KOPT-K1 (cell line): ENCODE data around the gene PPP1R1C.

ENCODE experiments used
- H3K27ac ChIP-seq: fragments of 200-600 bp; sonication (generic); 2 replicates; pipeline ENCODE4 v1.5.1; 2016; ENCODE audit warnings: antibody characterized with exemption, mild to moderate bottlenecking, low read depth, low read length; ENCODE audit not compliant: poor library complexity, severe bottlenecking
- H3K36me3 ChIP-seq: fragments of 200-600 bp; sonication (generic); 2 replicates; pipeline ENCODE4 v1.5.1; 2017; ENCODE audit warnings: antibody characterized with exemption, mild to moderate bottlenecking, low read length, moderate library complexity; ENCODE audit not compliant: insufficient read depth
- H3K9me3 ChIP-seq: fragments of 200-600 bp; sonication (generic); 2 replicates; pipeline ENCODE4 v1.5.1; 2017; ENCODE audit warnings: antibody characterized with exemption, low read length, mild to moderate bottlenecking; ENCODE audit not compliant: insufficient read depth, poor library complexity, severe bottlenecking

Gene PPP1R1C

DNA sequence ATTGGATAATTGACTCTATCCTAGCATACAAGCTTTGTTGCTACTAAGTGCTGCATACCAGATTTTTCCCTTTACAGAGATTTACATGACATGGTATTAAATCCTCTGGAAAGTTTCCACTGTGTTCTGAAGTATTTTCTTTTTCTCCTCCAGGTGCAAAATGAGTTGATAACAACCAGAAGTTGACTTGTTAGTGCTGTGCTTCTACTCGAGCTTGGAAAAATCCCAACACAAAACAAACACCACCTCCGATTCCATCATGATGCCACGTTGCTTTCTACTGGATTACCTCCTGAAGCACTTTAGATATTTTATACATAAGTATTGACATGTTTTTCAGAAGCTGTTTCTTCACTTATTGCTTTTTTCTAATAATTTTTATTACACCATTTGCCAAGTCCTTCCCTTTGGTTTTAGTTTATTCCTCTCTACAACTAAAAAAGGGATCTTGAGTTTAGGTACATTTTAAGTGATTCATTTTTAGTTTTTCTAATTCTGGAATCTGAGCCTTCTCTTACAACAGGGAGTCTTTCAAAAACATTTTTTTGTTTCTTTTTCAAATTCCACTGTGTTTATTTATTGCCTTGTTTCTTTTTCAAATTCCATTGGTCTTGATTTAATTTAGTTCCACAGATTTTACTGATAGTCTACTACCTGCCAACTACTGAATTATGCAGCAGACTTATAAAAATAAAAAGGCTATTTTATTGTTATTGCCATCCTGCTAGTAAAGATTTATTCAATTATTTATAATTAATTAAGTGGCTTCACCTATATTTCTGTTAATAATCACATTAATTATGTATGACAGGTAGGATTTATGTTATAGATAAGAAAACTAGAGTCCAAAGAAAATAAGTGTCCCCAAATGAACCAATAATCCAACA is 143.4 kb downstream of the PPP1R1C start:
- Histone ChIP-seq H3K27ac (no peak overlapping the region), H3K36me3 (no peaks in the 10 kb centered on the region), H3K9me3 (no peaks in the 10 kb centered on the region)

DNA sequence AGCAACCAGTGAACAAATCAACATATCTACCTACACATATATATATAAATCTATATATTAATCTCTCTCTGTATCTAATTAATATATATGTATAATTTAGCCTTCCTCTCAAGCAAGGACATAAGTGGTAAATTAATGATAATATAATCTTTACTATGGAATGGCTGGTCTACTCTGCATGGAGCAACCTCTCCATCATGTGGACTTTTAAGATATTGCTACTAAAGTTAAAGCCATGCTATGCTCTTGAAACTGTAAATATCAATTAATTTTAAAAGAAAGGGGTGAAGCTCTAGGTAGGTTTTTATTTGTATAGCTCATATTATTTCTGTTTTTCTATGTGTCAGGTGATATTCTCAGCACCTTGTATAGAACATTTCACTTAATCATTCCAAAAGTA is 147.0 kb downstream of the PPP1R1C start:
- Histone ChIP-seq H3K36me3 (no peaks in the 10 kb centered on the region), H3K27ac (no peak overlapping the region), H3K9me3 (no peaks in the 10 kb centered on the region)

- Histone ChIP-seq H3K9me3 (no peaks in the 10 kb centered on the region), H3K27ac (no peak overlapping the region), H3K36me3 (no peaks in the 10 kb centered on the region)
Observed at GRCh38 chr2:182133195-182133891, 147.7 kb downstream of the PPP1R1C start.

DNA sequence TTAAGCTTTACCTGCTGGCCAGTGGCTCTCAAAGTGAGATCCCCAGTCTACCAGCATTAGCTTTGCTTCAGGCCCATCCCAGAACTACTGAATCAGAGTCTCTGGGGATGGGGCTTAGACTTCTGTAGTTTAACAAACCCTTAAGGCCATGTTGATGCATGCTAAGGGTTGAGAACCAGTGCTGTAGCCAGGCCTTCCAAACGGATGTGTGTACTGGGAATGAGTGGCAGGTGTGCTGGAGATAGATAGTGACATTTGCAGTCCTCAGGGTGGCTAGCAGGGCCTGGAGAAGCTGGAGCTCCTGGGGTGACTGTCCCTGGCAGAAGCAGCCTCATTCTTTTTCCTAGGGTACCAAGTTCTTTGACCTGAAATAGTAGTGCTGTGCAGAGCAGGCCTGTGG is 148.5 kb downstream of the PPP1R1C start:
- no peaks in the 10 kb centered on the region for H3K9me3 ChIP-seq
- H3K36me3 ChIP-seq: no peaks in the 10 kb centered on the region
- no peak overlapping the region for H3K27ac ChIP-seq

DNA sequence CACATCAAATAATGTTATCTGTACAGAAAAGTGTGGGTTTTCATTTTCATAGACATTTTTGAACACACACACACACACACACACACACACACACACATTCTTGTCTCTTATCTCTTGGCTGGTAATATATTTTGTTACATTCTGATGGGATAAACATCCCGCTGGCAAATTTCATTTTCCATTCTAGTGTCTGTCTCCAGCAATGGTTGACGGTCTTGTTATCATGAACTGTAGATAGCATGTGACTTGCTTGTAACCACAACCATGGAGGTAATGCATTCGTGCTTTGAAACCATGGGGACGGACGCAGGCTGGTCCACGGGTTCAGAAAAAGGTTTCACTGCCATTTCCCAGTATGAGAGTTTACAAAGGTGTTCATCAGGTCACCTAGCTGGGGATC is 156.4 kb downstream of the PPP1R1C start:
- Histone ChIP-seq H3K9me3 (no peaks in the 10 kb centered on the region), H3K36me3 (no peaks in the 10 kb centered on the region), H3K27ac (no peak overlapping the region)

DNA sequence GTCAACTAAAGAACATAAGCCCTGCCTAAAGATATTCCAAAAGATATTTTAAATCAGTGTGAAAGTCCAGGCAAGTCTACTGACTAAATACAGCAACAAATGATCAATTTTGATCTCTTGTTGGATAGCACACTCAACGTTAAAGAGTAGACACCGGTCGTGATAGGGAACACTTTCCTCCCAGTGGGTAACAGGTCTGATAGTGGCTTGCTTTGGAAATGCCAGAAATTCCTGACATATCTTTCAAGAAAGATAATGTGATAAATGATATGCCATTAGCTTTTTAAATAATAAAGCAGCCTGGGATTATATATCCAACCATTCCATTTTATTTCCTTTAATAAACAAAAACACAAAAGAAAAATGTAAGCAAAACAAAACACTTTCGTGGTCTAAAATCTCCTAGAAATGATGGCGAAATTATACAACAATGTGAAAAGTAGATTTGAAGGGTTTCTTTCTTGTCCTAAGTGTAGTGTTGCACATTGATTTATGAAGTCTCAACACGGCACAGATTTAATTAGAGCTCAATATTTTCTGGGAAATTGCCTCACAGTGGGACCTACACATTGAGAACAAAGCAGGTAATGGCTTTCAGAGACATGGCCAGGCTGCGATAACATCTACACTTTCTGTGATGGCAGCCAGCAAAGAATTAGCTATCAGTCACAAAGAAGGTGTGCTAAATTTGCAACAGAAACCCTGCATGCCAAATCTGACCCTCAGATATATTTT is 158.6 kb downstream of the PPP1R1C start:
- Histone ChIP-seq H3K9me3 (no peaks in the 10 kb centered on the region), H3K36me3 (no peaks in the 10 kb centered on the region), H3K27ac (no peak overlapping the region)

- Histone ChIP-seq H3K9me3 (no peaks in the 10 kb centered on the region), H3K36me3 (no peaks in the 10 kb centered on the region), H3K27ac (no peak overlapping the region)
Observed at GRCh38 chr2:182144776-182145165, 159.1 kb downstream of the PPP1R1C start.

- no peaks in the 10 kb centered on the region for H3K9me3 ChIP-seq
- H3K27ac ChIP-seq: no peak overlapping the region
- no peaks in the 10 kb centered on the region for H3K36me3 ChIP-seq
Observed at GRCh38 chr2:182148344-182148743, 162.7 kb downstream of the PPP1R1C start.

DNA sequence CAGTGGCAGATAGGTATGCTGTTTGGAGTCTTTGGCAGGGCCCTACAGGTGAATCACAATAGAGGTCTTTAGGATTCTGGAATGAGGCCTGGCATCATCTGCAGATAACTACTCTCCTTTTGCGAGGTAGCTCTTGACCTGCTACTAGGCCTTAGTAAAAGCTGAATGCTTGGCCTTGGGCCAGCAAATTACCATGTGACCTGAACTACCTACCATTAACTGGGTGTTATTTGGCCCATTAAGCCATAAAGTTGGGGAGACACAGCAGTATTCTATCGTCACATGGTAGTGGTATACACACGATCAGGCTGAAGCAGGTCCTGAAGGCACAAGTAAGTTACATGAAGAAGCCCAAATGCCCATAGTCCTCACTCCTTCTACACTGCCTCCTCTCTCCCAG is 178.2 kb downstream of the PPP1R1C start:
- Histone ChIP-seq H3K9me3 (no peaks in the 10 kb centered on the region), H3K36me3 (no peaks in the 10 kb centered on the region), H3K27ac (no peak overlapping the region)

- no peaks in the 10 kb centered on the region for H3K9me3 ChIP-seq
- H3K36me3 ChIP-seq: no peaks in the 10 kb centered on the region
- H3K27ac ChIP-seq: no peak overlapping the region
Observed at GRCh38 chr2:182164686-182165085, 179.0 kb downstream of the PPP1R1C start.

- H3K27ac ChIP-seq: no peak overlapping the region
- no peaks in the 10 kb centered on the region for H3K36me3 ChIP-seq
- no peaks in the 10 kb centered on the region for H3K9me3 ChIP-seq
Observed at GRCh38 chr2:182165202-182165601, 179.5 kb downstream of the PPP1R1C start.

DNA sequence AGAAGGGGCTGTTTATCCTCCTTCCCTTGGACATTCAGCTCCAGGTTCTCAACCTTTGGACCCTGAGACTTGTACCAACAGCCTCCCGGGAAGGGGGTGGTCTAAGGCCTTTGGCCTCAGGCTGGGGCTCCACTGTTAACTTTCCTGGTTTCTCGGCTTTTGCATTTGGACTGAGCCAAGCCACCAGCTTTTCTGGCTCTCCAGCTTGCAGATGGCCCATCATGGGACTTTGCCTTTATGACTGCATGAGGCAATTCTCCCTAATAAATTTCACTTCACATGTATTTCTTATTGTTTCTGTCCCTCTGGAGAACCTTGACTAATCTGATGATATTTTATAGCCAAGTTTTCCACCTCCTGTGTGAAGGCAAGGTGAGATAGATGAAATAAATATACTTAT is 180.8 kb downstream of the PPP1R1C start:
- no peak overlapping the region for H3K27ac ChIP-seq
- no peaks in the 10 kb centered on the region for H3K9me3 ChIP-seq
- H3K36me3 ChIP-seq: no peaks in the 10 kb centered on the region

- no peaks in the 10 kb centered on the region for H3K36me3 ChIP-seq
- H3K9me3 ChIP-seq: no peaks in the 10 kb centered on the region
- H3K27ac ChIP-seq: no peak overlapping the region
Observed at GRCh38 chr2:182166841-182167240, 181.2 kb downstream of the PPP1R1C start.
